SK-N-SH (cell line): ENCODE data around the gene ZBTB14. TPM values are rescaled to one million over a fixed set of nuclear protein-coding genes. Genes with fewer than 3 reads are reported as not detected.

Experiments
- CTCF ChIA-PET: fragments of 300-600, 350-600 bp; formaldehyde crosslinking; extraction: SDS; loops from one replicate; lab custom pipeline; 2021; lab: Yijun Ruan, JAX
- POLR2A ChIA-PET: fragments of 350-600 bp; sonication (Branson Sonifier 250); formaldehyde crosslinking; extraction: SDS; loops from one replicate; lab custom pipeline; 2020; ENCODE audit warnings: antibody characterized with exemption, inconsistent platforms; lab: Yijun Ruan, JAX
- DNase-seq: peaks from one replicate; pipeline ENCODE4 v3.0.0; 2012
- H2AFZ ChIP-seq: fragments of 200-600 bp; sonication (generic); 2 replicates; pipeline ENCODE4 v1.8.1; 2016; ENCODE audit warnings: antibody characterized with exemption, mild to moderate bottlenecking, low read depth
- H3F3A ChIP-seq: fragments of 200-600 bp; sonication (generic); replicated peaks from 2 replicates; pipeline ENCODE3; 2016; ENCODE audit warnings: antibody characterized with exemption, mild to moderate bottlenecking; ENCODE audit not compliant: insufficient read depth
- H3K27ac ChIP-seq, 2 experiments: fragments of 200-500 bp in 1 of 2; fragments of 200-600 bp in 1 of 2; sonication (Bioruptor generic) in 1 of 2; sonication (generic), shearing (Covaris generic) in 1 of 2; 2 replicates each; pipeline versions ENCODE4 v1.5.1 to v1.6.1; 2014 to 2016; ENCODE audit warnings: low read depth in 2 of 2, inconsistent platforms in 1 of 2, low read length in 1 of 2, mild to moderate bottlenecking in 1 of 2, mixed read lengths in 1 of 2
- H3K27me3 ChIP-seq: fragments of 200-600 bp; sonication (generic), shearing (Covaris generic); 2 replicates; pipeline ENCODE4 v1.6.1; 2016; ENCODE audit warnings: mixed run types; ENCODE audit not compliant: insufficient read depth
- H3K36me3 ChIP-seq, 2 experiments: fragments of 200-500 bp in 1 of 2; fragments of 200-600 bp in 1 of 2; sonication (Bioruptor generic) in 1 of 2; sonication (generic) in 1 of 2; replicated peaks in 1 of 2; 2 replicates each; pipeline versions ENCODE3 to v1.5.1; 2014 to 2016; ENCODE audit warnings: low read length in 1 of 2, mild to moderate bottlenecking in 1 of 2; ENCODE audit not compliant: insufficient read depth in 2 of 2, control insufficient read depth in 1 of 2
- H3K4me1 ChIP-seq, 2 experiments: fragments of 200-500 bp in 1 of 2; fragments of 200-600 bp in 1 of 2; sonication (Bioruptor generic) in 1 of 2; sonication (generic), shearing (Covaris generic) in 1 of 2; 2 replicates each; pipeline versions ENCODE4 v1.5.1 to v1.6.1; 2014 to 2016; ENCODE audit warnings: low read depth in 1 of 2, low read length in 1 of 2, mixed run types in 1 of 2; ENCODE audit not compliant: insufficient read depth in 2 of 2, control insufficient read depth in 1 of 2
- H3K4me2 ChIP-seq: fragments of 200-600 bp; sonication (generic), shearing (Covaris generic); 2 replicates; pipeline ENCODE4 v1.6.1; 2017; ENCODE audit warnings: mixed run types
- H3K4me3 ChIP-seq, 2 experiments: fragments of 200-500 bp in 1 of 2; fragments of 200-600 bp in 1 of 2; sonication (Bioruptor generic) in 1 of 2; sonication (generic), shearing (Covaris generic) in 1 of 2; 2 replicates each; pipeline versions ENCODE4 v1.5.1 to v1.8.1; 2014 to 2016; ENCODE audit warnings: low read depth in 2 of 2, inconsistent platforms in 1 of 2, low read length in 1 of 2, mild to moderate bottlenecking in 1 of 2, mixed read lengths in 1 of 2, moderate library complexity in 1 of 2
- H3K79me2 ChIP-seq: fragments of 200-600 bp; sonication (generic); 2 replicates; pipeline ENCODE4 v1.8.1; 2017; ENCODE audit warnings: mild to moderate bottlenecking; ENCODE audit not compliant: insufficient read depth
- H3K9ac ChIP-seq: fragments of 200-600 bp; sonication (generic); 2 replicates; pipeline ENCODE4 v1.6.1; 2017; ENCODE audit warnings: mixed run types
- H3K9me2 ChIP-seq: fragments of 200-600 bp; sonication (generic); 2 replicates; pipeline ENCODE4 v1.6.1; 2017; ENCODE audit warnings: mixed run types
- H3K9me3 ChIP-seq: fragments of 200-600 bp; sonication (generic); 2 replicates; pipeline ENCODE4 v1.6.1; 2017; ENCODE audit warnings: mixed run types, mild to moderate bottlenecking, moderate library complexity
- H4K20me1 ChIP-seq: fragments of 200-600 bp; sonication (generic); 2 replicates; pipeline ENCODE4 v1.6.1; 2017; ENCODE audit warnings: mild to moderate bottlenecking, mixed run types; ENCODE audit not compliant: insufficient read depth
- ELF1 ChIP-seq: IDR thresholded peaks from 2 replicates; pipeline ENCODE4 v1.4.0; 2012
- EP300 ChIP-seq, 2 experiments: IDR thresholded peaks; 2 replicates each; pipeline versions ENCODE4 v1.4.0 to v1.6.1; 2012; ENCODE audit warnings: borderline replicate concordance in 1 of 2, low read depth in 1 of 2, low read length in 1 of 2
- FOSL2 ChIP-seq: IDR thresholded peaks from 2 replicates; pipeline ENCODE4 v1.4.0; 2012; ENCODE audit warnings: low read depth, mild to moderate bottlenecking, moderate library complexity, borderline replicate concordance
- GABPA ChIP-seq: IDR thresholded peaks from 2 replicates; pipeline ENCODE4 v1.4.0; 2012; ENCODE audit warnings: low read depth, mild to moderate bottlenecking
- GATA2 ChIP-seq: sonication (generic); formaldehyde crosslinking; IDR thresholded peaks from 2 replicates; pipeline ENCODE4 v1.5.0; 2020; ENCODE audit warnings: mild to moderate bottlenecking, missing genetic modification reagents
- MEF2A ChIP-seq: IDR thresholded peaks from 2 replicates; pipeline ENCODE4 v1.4.0; 2012; ENCODE audit warnings: low read depth, borderline replicate concordance
- MXI1 ChIP-seq: IDR thresholded peaks from 2 replicates; pipeline ENCODE4 v1.6.1; 2012; ENCODE audit warnings: mild to moderate bottlenecking, low read depth, low read length, improper control_type of control experiment
- NRF1 ChIP-seq: IDR thresholded peaks from 2 replicates; pipeline ENCODE4 v1.6.1; 2012; ENCODE audit warnings: low read depth, mild to moderate bottlenecking, low read length
- POLR2AphosphoS5 ChIP-seq: IDR thresholded peaks from 2 replicates; pipeline ENCODE4 v1.6.1; 2012; ENCODE audit warnings: low read depth, low read length
- RFX5 ChIP-seq: IDR thresholded peaks from 2 replicates; pipeline ENCODE4 v1.6.1; 2012; ENCODE audit warnings: mild to moderate bottlenecking, improper control_type of control experiment, low read length
- TEAD4 ChIP-seq: IDR thresholded peaks from 2 replicates; pipeline ENCODE4 v1.4.0; 2012; ENCODE audit warnings: mild to moderate bottlenecking, borderline replicate concordance; ENCODE audit not compliant: insufficient read depth
- polyA plus RNA-seq, 3 experiments: library from polyadenylated mRNA; depleted of rRNA; stranded (reverse); fragments of >200 nt; gene quantifications; 2 replicates each; pipeline ENCODE4 v1.2.3, GENCODE V29; 2012
- TF ChIP-seq, protein P1 (sequence below): fragments of 150-350 bp; IDR thresholded peaks from 2 replicates; pipeline ENCODE4 v1.6.1; 2017; ENCODE audit warnings: antibody characterized with exemption, low read length, low read depth, borderline replicate concordance
- TF ChIP-seq, protein P2 (sequence below): IDR thresholded peaks from 2 replicates; pipeline ENCODE4 v1.4.0; 2012; ENCODE audit warnings: low read depth, borderline replicate concordance
- TF ChIP-seq, protein P3 (sequence below): IDR thresholded peaks from 2 replicates; pipeline ENCODE4; 2012
- TF ChIP-seq, protein P4 (sequence below): fragments of 200-600 bp; sonication (generic); IDR thresholded peaks from 2 replicates; pipeline ENCODE4 v1.6.1; 2017; ENCODE audit warnings: antibody characterized with exemption, mild to moderate bottlenecking, moderate library complexity
- TF ChIP-seq, protein P5 (sequence below): IDR thresholded peaks from 2 replicates; pipeline ENCODE4 v1.6.1; 2012; ENCODE audit warnings: mild to moderate bottlenecking, low read depth, low read length, moderate library complexity

The ZBTB14 gene
- polyA plus RNA-seq, 1 of the 3 experiments (the other 2 are of a cell fraction): 4.6 TPM

DNA sequence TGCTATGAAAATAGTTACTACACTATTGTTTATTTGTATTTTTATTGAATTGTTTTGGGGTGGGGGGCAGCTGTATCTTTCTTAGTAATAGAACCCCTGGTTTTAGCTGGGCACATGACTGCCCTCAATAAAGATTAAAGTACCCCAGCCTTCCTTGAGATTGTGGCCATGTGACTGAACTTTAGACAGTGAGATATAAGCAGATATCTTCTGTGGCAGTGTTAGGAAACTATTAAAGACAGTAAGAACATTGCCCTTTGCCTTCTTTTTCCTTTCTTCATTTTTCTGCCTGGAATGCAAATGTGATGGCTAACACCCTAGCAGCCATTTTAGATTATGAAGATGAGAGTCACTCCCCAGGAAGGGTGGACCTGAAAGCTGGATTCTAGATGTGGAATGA is 50.6 kb downstream of the ZBTB14 start:
- H3K9me3 ChIP-seq: no peaks in the 10 kb centered on the region
- peaks cover 0 to 10% of the 10 kb centered on the region in 2 experiments for H3K36me3 ChIP-seq
- no peaks in the 10 kb centered on the region for H3K27me3 ChIP-seq
- no peak overlapping the region for H3K4me2 ChIP-seq
- no peak overlapping the region for H2AFZ ChIP-seq
- TF ChIP-seq, protein P1, sequence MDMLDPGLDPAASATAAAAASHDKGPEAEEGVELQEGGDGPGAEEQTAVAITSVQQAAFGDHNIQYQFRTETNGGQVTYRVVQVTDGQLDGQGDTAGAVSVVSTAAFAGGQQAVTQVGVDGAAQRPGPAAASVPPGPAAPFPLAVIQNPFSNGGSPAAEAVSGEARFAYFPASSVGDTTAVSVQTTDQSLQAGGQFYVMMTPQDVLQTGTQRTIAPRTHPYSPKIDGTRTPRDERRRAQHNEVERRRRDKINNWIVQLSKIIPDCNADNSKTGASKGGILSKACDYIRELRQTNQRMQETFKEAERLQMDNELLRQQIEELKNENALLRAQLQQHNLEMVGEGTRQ: no peak
- TF ChIP-seq, protein P2, sequence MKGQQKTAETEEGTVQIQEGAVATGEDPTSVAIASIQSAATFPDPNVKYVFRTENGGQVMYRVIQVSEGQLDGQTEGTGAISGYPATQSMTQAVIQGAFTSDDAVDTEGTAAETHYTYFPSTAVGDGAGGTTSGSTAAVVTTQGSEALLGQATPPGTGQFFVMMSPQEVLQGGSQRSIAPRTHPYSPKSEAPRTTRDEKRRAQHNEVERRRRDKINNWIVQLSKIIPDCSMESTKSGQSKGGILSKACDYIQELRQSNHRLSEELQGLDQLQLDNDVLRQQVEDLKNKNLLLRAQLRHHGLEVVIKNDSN: no peak
- TF ChIP-seq POLR2AphosphoS5: no peak
- TF ChIP-seq GATA2: no peak
- TF ChIP-seq ELF1: no peak
- TF ChIP-seq TEAD4: no peak
- no peak for TF ChIP-seq EP300 (IDR thresholded peaks at IDR 0.05; ENCODE audit: borderline replicate concordance in 1 of 2, low read depth in 1 of 2, low read length in 1 of 2)
- no peak for TF ChIP-seq MEF2A
- TF ChIP-seq GABPA: no peak
- TF ChIP-seq, protein P3, sequence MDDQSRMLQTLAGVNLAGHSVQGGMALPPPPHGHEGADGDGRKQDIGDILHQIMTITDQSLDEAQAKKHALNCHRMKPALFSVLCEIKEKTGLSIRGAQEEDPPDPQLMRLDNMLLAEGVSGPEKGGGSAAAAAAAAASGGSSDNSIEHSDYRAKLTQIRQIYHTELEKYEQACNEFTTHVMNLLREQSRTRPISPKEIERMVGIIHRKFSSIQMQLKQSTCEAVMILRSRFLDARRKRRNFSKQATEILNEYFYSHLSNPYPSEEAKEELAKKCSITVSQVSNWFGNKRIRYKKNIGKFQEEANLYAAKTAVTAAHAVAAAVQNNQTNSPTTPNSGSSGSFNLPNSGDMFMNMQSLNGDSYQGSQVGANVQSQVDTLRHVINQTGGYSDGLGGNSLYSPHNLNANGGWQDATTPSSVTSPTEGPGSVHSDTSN: no peak
- TF ChIP-seq MXI1: no peak
- TF ChIP-seq, protein P4, sequence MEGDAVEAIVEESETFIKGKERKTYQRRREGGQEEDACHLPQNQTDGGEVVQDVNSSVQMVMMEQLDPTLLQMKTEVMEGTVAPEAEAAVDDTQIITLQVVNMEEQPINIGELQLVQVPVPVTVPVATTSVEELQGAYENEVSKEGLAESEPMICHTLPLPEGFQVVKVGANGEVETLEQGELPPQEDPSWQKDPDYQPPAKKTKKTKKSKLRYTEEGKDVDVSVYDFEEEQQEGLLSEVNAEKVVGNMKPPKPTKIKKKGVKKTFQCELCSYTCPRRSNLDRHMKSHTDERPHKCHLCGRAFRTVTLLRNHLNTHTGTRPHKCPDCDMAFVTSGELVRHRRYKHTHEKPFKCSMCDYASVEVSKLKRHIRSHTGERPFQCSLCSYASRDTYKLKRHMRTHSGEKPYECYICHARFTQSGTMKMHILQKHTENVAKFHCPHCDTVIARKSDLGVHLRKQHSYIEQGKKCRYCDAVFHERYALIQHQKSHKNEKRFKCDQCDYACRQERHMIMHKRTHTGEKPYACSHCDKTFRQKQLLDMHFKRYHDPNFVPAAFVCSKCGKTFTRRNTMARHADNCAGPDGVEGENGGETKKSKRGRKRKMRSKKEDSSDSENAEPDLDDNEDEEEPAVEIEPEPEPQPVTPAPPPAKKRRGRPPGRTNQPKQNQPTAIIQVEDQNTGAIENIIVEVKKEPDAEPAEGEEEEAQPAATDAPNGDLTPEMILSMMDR: no peak
- TF ChIP-seq NRF1: no peak
- TF ChIP-seq, protein P5, sequence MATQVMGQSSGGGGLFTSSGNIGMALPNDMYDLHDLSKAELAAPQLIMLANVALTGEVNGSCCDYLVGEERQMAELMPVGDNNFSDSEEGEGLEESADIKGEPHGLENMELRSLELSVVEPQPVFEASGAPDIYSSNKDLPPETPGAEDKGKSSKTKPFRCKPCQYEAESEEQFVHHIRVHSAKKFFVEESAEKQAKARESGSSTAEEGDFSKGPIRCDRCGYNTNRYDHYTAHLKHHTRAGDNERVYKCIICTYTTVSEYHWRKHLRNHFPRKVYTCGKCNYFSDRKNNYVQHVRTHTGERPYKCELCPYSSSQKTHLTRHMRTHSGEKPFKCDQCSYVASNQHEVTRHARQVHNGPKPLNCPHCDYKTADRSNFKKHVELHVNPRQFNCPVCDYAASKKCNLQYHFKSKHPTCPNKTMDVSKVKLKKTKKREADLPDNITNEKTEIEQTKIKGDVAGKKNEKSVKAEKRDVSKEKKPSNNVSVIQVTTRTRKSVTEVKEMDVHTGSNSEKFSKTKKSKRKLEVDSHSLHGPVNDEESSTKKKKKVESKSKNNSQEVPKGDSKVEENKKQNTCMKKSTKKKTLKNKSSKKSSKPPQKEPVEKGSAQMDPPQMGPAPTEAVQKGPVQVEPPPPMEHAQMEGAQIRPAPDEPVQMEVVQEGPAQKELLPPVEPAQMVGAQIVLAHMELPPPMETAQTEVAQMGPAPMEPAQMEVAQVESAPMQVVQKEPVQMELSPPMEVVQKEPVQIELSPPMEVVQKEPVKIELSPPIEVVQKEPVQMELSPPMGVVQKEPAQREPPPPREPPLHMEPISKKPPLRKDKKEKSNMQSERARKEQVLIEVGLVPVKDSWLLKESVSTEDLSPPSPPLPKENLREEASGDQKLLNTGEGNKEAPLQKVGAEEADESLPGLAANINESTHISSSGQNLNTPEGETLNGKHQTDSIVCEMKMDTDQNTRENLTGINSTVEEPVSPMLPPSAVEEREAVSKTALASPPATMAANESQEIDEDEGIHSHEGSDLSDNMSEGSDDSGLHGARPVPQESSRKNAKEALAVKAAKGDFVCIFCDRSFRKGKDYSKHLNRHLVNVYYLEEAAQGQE: no peak
- no peak for TF ChIP-seq FOSL2
- no peak for TF ChIP-seq RFX5
- TF ChIP-seq, all 33 proteins: peak for 0
- Histone ChIP-seq H3K4me3 (no peak overlapping the region), H3K9ac (no peak overlapping the region), H3F3A (no peaks in the 10 kb centered on the region), H3K4me1 (no peaks in the 10 kb centered on the region), H4K20me1 (no peaks in the 10 kb centered on the region), H3K9me2 (no peaks in the 10 kb centered on the region), H3K27ac (no peak overlapping the region), H3K79me2 (peaks cover 3% of the 10 kb centered on the region; the same call in 1 of the 2 replicates)
- ChIA-PET CTCF (interaction anchor here (0.9 to 1.5 kb wide), 2 partner anchors 11 to 356 kb away, joined by 3 to 4 read pairs; no protein-coding TSS in a partner anchor), POLR2A (interaction anchor here (0.6 kb wide), 1 partner anchor 45 kb away, joined by 3 read pairs; no protein-coding TSS in a partner anchor)
- DNase-seq: no peak
